MM.1S (cell line): ENCODE data around the gene ABCG8.

Experiments used
- EZH2 ChIP-seq: fragments of 300-600 bp; sonication (generic); optimal IDR thresholded peaks from 2 replicates; pipeline ENCODE3; 2017; ENCODE audit warnings: low read depth, mild to moderate bottlenecking, antibody characterized with exemption, low read length, mixed read lengths
- EZH2phosphoT487 ChIP-seq: fragments of 300-600 bp; sonication (generic); IDR thresholded peaks from 2 replicates; pipeline ENCODE4 v1.6.1; 2018; ENCODE audit warnings: antibody characterized with exemption, low read length
- TF ChIP-seq, protein P1 (sequence below): fragments of 300-600 bp; sonication (generic); IDR thresholded peaks from 2 replicates; pipeline ENCODE4 v1.5.1; 2016; ENCODE audit warnings: antibody characterized with exemption, low read length, mixed read lengths

DNA sequence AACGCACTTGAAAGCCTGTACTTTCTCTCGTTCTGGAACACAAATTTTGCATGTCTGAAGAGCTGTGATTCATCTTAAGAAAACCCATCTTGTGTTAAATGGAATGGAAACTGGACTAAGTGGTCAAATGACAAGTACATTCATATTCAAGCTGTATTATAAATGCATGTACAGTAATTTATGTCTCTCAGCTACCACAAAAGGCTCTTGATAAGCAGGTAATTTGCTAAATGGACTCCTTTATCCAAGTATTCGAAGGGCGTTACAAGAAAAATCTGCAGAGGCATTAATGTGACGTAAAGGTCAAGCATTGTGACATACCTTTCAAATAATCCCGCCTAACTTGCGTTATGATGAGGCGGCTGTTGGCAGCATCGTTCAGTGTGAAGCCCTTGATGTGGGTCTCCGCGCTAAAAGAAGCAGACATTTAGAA is 66.6 kb downstream of the ABCG8 start:
- TF ChIP-seq, protein P1, sequence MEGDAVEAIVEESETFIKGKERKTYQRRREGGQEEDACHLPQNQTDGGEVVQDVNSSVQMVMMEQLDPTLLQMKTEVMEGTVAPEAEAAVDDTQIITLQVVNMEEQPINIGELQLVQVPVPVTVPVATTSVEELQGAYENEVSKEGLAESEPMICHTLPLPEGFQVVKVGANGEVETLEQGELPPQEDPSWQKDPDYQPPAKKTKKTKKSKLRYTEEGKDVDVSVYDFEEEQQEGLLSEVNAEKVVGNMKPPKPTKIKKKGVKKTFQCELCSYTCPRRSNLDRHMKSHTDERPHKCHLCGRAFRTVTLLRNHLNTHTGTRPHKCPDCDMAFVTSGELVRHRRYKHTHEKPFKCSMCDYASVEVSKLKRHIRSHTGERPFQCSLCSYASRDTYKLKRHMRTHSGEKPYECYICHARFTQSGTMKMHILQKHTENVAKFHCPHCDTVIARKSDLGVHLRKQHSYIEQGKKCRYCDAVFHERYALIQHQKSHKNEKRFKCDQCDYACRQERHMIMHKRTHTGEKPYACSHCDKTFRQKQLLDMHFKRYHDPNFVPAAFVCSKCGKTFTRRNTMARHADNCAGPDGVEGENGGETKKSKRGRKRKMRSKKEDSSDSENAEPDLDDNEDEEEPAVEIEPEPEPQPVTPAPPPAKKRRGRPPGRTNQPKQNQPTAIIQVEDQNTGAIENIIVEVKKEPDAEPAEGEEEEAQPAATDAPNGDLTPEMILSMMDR: no peak
- TF ChIP-seq EZH2phosphoT487: no peak
- no peak for TF ChIP-seq EZH2
